IPS-NIHi7 (cell line): ENCODE data around the gene DPP10.
"Not testable (repeated sequence)": the region's sequence is repeated elsewhere in the genome, so short reads cannot be mapped to it uniquely, and the experiment has no call there.

Experiments
- DNase-seq: peaks from one replicate; pipeline ENCODE4 v3.0.0; 2012; ENCODE audit warnings: mixed read lengths; ENCODE audit errors: extremely low spot score

The DPP10 gene

GRCh38 chr2:114962532-114962931, 520.1 kb downstream of the DPP10 start:
- DNase-seq, result no peak

GRCh38 chr2:114968748-114969400, 526.4 kb downstream of the DPP10 start:
- DNase-seq, result no peak

- DNase-seq, result not testable (repeated sequence)
Observed at GRCh38 chr2:115004321-115004720, 561.9 kb downstream of the DPP10 start.

- DNase-seq, result no peak
Observed at GRCh38 chr2:115011721-115012120, 569.3 kb downstream of the DPP10 start.

DNA sequence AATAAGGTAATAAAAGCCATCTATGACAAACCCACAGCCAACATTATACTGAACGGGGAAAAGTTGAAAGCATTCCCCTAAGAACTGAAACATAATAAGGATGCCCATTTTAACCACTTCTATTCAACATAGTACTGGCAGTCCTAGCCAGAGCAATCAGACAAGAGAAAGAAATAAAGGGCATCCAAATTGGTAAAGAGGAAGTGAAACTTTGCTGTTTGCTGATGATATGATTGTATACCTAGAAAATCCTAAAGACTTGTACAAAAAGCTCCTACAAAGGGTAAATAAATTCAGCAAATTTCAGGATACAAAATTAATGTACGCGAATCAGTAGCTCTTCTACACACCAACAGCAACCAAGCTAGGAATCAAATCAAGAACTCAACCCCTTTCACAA, 579.6 kb downstream of the DPP10 start:
- not testable (repeated sequence) for DNase-seq

DNA sequence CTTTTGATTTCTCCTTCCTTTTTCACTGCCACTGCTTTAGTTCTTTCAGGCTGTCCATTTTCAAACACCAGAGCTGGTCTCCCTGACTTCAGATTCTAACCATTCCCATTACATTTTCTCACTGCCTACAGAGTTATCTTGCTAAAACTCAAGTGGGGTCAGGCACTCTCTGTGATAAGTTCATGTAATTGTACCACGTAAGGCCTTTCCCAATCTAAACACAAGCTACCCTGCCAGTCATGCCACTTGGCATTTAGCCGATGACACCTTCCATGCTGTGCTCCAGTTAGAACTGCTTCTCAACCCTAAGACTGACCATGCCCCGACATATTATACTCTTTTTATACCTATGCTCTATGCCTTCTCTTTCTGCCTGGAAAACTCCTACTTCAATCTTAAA, 592.4 kb downstream of the DPP10 start:
- DNase-seq, result no peak

- DNase-seq, result peak; percentile 14
Observed at GRCh38 chr2:115036818-115037217, 594.4 kb downstream of the DPP10 start.

- DNase-seq, result no peak
Observed at GRCh38 chr2:115057473-115057872, 615.0 kb downstream of the DPP10 start.

DNA sequence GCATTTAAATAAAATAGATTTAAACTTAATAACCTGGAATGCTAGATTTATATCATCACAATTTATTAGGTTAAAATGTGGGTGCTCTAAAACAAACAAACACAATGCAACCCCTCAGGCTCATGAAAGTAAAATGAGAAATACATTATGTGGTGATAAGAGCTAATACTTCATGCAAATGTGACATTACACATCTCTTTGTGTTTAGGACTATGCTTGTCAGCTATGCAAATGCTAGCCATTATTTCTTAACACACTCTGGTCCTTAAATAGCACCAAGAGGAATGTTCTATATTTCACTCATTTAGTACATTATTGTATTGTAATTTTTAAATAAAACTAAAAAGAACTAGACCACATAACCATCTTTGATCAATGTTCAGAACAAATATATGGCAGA, 627.6 kb downstream of the DPP10 start:
- no peak for DNase-seq

DNA sequence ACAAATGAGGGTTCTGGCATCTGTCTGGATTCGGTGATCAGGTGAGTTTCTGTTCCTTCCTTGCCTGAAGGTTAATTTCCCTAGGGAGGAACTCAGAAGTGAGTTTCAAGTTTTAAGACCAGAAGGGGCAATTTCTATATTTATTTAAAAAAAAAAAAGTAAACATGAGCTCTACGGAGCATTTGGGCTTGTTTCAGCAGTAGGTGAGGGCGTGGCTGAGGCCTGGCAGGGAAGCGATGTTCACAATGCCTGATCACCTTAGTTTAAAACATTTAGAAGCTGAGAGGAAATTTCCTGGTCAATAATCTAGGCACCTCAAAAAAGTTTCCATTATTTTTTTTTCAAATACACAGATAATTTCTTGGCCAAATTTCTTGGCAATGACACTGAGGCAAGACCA, 629.1 kb downstream of the DPP10 start:
- DNase-seq, result no peak

DNA sequence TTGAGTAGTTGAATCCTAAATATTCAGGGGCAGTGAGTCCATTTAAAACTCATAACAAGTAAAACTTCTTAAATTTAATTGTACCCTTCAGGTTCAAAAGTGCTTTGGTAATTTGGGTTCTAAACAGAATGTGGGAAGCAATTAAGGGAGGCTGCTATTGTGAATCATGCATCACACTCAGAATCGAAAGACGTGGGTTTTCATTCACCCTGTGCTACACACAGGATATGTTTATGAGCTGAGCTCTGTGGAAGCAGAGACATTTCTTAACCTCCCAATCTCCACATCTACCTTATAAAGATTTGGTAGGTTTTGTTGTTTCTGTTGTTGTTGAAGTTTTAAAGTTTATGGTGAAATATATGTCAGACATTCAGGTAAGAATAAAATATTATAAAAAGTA, 633.4 kb downstream of the DPP10 start:
- DNase-seq, result no peak

- no peak for DNase-seq
Observed at GRCh38 chr2:115077626-115078025, 635.2 kb downstream of the DPP10 start.

GRCh38 chr2:115083225-115083624, 640.8 kb downstream of the DPP10 start:
- DNase-seq, result peak; percentile 35

DNA sequence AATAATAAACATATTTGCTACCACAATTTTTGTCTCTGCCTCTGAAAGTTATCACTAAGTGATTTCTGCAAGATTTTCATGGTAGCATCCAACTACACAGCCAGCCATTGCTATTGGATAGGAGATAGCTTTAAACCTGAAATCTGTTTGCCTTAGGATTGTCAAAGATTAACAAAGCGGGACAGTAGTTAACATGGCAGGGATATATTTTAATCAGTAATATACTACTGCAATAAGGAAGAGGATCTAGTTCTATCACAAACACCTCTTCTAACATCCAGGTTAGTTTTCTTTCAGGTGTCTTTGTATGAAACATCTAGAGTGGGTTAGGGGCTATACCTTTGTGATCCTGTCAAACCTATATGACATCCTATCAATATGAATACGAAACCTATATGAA, 641.3 kb downstream of the DPP10 start:
- DNase-seq, result no peak

- no peak for DNase-seq
Observed at GRCh38 chr2:115084446-115084845, 642.0 kb downstream of the DPP10 start.

DNA sequence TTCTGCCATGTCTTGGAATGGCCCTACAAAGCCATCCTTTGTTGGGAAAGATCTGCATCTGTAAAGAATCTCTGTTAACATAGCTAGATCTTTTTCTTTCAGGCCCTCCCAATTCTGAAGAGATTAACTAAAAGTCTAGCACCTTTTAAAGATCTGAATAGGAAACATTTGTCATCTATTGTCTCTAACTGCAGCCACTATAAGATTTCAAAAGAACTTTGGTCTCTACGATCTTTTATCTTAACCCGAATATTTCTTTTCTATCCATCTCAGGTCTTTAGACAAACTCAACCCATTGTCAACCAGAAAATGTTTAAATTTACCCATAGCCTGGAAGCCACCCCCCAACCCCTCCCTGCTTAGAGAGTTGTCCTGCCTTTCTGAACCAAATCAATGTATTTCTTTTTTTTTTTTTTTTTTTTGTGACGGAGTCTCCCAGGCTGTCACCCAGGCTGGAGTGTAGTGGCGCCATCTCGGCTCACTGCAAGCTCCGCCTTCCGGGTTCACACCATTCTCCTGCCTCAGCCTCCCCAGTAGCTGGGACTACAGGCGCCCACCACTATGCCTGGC, 643.7 kb downstream of the DPP10 start:
- not testable (repeated sequence) for DNase-seq

GRCh38 chr2:115094441-115094840, 652.0 kb downstream of the DPP10 start:
- no peak for DNase-seq

DNA sequence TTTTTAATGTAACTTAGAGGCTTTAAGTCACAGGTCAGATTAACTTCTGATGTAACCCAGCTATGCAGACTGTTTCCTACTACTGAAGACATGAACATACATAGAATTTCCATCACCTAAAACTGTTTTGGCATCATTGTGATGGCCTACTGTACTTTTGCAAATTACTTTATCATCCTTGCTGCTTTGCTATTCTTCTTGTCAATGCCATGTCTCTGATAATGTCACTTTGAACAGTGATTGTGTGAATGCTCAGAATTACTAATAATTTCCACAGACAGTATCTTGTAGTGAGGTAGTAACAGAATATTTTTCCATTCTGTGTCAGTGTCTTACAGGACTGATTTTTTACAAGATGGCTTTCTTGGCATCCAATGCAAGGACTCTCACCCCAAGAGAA, 663.5 kb downstream of the DPP10 start:
- DNase-seq, result no peak

DNA sequence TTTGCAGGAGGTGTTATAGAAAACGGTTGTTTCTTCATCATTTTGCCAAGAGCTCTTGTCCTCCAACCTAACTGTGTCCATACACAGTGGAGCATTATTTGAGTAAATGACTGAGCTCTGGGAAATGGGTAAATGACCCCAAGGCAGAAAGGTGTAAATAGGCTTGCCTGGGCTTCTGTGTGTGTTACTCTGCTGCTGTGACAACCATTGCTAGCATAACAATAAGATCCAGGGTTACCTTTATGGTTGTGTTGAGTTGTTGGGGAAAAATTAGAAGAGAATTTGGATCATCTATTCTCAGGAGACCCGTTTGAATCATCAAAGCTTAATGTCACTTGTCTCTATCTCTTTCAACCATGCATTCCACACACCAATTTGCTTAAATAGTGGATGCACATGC, 672.7 kb downstream of the DPP10 start:
- no peak for DNase-seq

- DNase-seq, result no peak
Observed at GRCh38 chr2:115118306-115118705, 675.9 kb downstream of the DPP10 start.

- DNase-seq, result no peak
Observed at GRCh38 chr2:115119086-115119485, 676.6 kb downstream of the DPP10 start.

DNA sequence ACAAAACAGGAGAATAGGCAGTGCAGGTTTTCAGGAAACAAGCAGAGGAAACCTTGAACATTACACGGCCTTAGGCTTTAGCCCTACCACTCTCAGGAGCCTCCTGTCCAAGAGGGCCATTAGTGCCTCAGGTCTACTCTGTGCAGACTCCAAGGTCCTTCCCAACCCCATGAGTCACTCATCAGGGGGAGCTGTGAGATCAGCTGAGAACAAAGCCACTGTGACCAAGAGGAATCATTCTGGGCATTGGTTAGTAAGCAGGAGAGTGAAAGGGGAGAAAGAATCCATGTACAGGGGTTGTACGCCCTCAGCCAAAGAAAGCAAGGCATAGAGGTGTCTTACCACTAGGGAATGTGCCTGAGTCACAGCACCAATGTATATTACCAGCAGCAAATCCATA, 680.3 kb downstream of the DPP10 start:
- no peak for DNase-seq

DNA sequence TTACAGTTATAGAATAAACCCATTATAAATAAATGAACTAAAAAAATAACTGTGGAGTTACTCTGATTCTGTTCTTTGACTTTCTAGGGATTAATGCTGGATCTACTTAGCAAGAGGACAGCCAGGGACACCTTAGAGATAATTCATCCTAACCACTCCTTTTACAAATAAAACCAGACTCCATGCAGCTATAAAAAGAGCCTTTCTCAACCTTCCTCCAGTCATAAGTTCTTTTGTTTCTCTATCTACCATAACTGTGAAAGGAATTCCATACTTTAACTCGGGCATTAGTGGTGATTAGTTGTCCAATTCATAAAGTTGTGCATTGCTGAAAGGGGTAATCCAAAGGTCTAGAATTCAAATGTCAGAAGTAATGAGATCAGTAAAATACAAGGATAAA, 682.4 kb downstream of the DPP10 start:
- no peak for DNase-seq

- DNase-seq, result no peak
Observed at GRCh38 chr2:115129536-115129935, 687.1 kb downstream of the DPP10 start.
